AG10803 (cell line): ENCODE measurements around the gene WIPI1.

Source experiments
- DNase-seq: peaks from one replicate; pipeline ENCODE4 v3.0.0; 2010; ENCODE audit warnings: low read depth
- H3K4me3 ChIP-seq: 2 replicates; pipeline ENCODE4 v1.5.1; 2011; ENCODE audit warnings: mild to moderate bottlenecking, low read length, control low read depth
- CTCF ChIP-seq: conservative IDR thresholded peaks from 2 replicates; pipeline ENCODE4 v1.5.1; 2011; ENCODE audit warnings: mild to moderate bottlenecking, low read length, control low read depth, inconsistent platforms

WIPI1 gene

GRCh38 chr17:68468334-68468733, 11.0 kb upstream of the WIPI1 start:
- no peak for TF ChIP-seq CTCF
- H3K4me3 ChIP-seq: no peak overlapping the region
- no peak for DNase-seq

- H3K4me3 ChIP-seq: no peak overlapping the region
- DNase-seq: no peak
- TF ChIP-seq CTCF: no peak
These were observed 6.1 kb upstream of the WIPI1 start for GRCh38 chr17:68463211-68464019.

DNA sequence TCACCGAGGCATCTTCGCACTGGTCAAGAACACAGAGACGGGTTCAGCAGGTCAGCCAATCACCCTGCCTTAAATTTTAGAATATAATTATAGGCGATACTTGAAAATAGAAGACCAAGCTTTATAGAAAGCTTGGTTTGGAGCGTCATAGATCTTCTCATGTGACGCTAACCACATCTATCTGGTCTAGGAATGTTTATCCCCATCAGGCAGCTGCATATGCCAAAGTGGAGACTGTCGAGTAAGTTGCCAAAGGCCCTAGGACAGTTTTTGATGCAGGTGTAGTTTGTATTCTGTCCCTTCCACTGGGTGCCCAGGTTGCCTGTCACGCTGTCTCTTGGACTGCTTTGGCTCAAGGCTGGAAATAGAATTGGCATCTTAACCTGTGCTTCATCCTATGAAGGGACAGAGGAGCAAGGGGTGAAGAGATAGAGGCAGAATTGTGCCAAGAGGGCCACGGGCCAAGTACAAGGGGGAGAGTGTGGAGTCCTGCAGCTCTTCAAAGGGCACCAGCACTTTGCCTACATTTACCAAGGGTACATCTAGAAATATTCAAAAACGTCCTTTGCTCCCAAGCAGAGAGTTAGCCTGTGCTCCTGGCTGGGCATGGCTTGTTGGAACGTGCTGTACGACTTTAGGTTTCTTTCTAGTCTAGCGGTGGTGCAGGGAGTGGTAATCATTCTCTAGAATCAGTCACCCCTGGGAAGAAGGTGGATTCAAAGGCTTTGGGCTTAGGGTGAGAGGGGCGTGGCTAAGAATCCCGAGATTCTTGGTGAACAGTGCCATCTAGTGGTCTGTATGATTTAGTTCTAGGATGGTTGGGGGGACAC, 5.3 kb upstream of the WIPI1 start:
- DNase-seq: peak; percentile 79
- no peak overlapping the region for H3K4me3 ChIP-seq
- peak; percentile 70 for TF ChIP-seq CTCF

- no peak for TF ChIP-seq CTCF
- DNase-seq: no peak
- H3K4me3 ChIP-seq: no peak overlapping the region
These were observed 4.3 kb upstream of the WIPI1 start for GRCh38 chr17:68461589-68461988.

DNA sequence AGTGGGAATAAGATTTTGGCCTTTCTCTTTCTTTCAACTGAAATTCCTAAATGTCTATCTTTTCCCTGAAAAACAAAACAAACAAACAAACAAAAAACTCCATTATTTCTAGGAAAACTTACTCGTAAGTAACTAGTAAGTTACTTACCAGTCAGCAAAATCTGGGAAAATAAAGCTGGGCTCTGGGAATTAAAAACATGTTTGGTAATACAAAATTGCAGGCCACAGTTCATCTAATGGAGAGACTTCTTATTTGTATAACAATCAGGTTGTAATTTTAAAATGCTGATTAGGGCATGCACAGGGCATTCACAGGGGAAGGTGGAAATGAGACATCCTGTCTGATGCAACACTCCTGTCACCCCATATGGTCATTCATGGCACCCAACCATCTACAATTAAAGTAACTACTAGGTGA, 3.8 kb upstream of the WIPI1 start:
- H3K4me3 ChIP-seq: no peak overlapping the region
- DNase-seq: peak; percentile 35
- no peak for TF ChIP-seq CTCF

DNA sequence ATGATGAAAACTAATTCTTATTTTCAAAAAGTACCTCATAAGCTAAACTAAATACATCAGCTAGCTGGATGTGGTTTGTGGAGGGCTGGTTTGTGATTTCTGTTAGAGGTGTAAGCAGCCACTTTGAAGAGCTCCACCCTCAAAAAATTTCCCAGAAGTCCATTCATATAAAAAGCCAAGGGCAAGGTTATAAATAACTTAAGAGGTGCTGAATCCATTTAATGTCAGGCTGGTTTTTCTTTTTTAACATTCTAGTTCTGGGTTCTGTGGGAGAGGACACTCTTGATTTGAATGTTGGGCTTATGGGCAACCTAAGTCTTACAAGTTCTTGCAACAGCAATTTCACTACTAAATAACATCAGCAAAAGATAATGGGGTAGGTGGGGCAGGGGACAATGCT, 3.4 kb upstream of the WIPI1 start:
- TF ChIP-seq CTCF: no peak
- H3K4me3 ChIP-seq: no peak overlapping the region
- DNase-seq: no peak
